ENCODE measurements around the gene GJB2. TPM values are rescaled to one million over a fixed set of nuclear protein-coding genes. Genes with fewer than 3 reads are reported as not detected.

Gene GJB2
- total and polyA plus RNA-seq, 10 of the 15 experiments (the other 5 are each of a cell fraction or from before 2014, with no cell fraction given): 0.07 to 0.59 (median 0.31) TPM; not detected in 1

- DNase-seq (ENCODE audit: low read depth, low spot score) (no peak), FAIRE-seq (no peak), ATAC-seq (no peak)
- Histone ChIP-seq H3K27ac (ENCODE audit: control insufficient read depth, insufficient read depth) (no peak overlapping the region), H4K20me1 (ENCODE audit: control insufficient read depth, insufficient read depth) (no peaks in the 10 kb centered on the region), H2AFZ (ENCODE audit: control insufficient read depth, low read depth, low read length) (no peak overlapping the region), H3K4me1 (ENCODE audit: control insufficient read depth, insufficient read depth, low read length) (peaks cover 8% of the 10 kb centered on the region), H3K9ac (ENCODE audit: control insufficient read depth, insufficient read depth, low read length) (no peak overlapping the region), H3K9me3 (replicated peaks; ENCODE audit: control insufficient read depth, insufficient read depth, low read length) (no peaks in the 10 kb centered on the region), H3K4me2 (ENCODE audit: control insufficient read depth, insufficient read depth) (no peak overlapping the region), H3K36me3 (ENCODE audit: control insufficient read depth in 2 of 2, insufficient read depth in 2 of 2, low read length in 1 of 2) (no peaks in the 10 kb centered on the region), H3K79me2 (ENCODE audit: control insufficient read depth, insufficient read depth, low read length) (no peaks in the 10 kb centered on the region), H3K27me3 (replicated peaks in 1 of 2; ENCODE audit: control insufficient read depth in 2 of 2, insufficient read depth in 2 of 2, low read length in 1 of 2) (no peaks in the 10 kb centered on the region), H3K4me3 (no peak overlapping the region)
- no TSS peak for BruUV-seq (replicated peaks)
- intact Hi-C loops (cut with micrococcal nuclease; ENCODE audit: unreplicated experiment): no loop called here
- 68% methylated on average over 13 of the region's 14 CpGs for WGBS (ENCODE audit: insufficient coverage, insufficient replicate concordance, low lambda C conversion rate, missing lambda C conversion rate)
- TF ChIP-seq ZNF592 (IDR thresholded peaks at IDR 0.05) (no peak), RBBP5 (conservative IDR thresholded peaks at IDR 0.05) (no peak), POLR2AphosphoS2 (IDR thresholded peaks at IDR 0.05; ENCODE audit: low read depth, low read length) (no peak), BACH1 (IDR thresholded peaks at IDR 0.05; ENCODE audit: borderline replicate concordance) (no peak), E2F8 (IDR thresholded peaks at IDR 0.05; ENCODE audit: low read depth, partially characterized antibody) (no peak), SMARCA5 (IDR thresholded peaks at IDR 0.05) (no peak), RUNX3 (IDR thresholded peaks at IDR 0.05; ENCODE audit: low read length) (no peak), RB1 (IDR thresholded peaks at IDR 0.05; ENCODE audit: borderline replicate concordance) (no peak)
- SMC1A ChIA-PET (ENCODE audit: uncharacterized antibody, unreplicated experiment): no interaction called here
- RAD21 ChIA-PET (ENCODE audit: unreplicated experiment): no interaction called here
- in situ Hi-C loops (cut with MboI): loop anchor here (25.0 kb wide), 1 partner anchor 661 kb away; no protein-coding TSS in a partner anchor
- POLR2A ChIA-PET: no interaction called here
- CTCF ChIA-PET: interaction anchor here (1.3 kb wide), 1 partner anchor 311 kb away, joined by 3 read pairs; no protein-coding TSS in a partner anchor
Measured at GRCh38 chr13:20175907-20176652, 16.7 kb downstream of the GJB2 start.

Measured in GM12878 (cell line).